HG03095 (cell line): ENCODE results near the gene LASP1NB.

Experiments used
- ATAC-seq: cut with Tn5 transposase; IDR thresholded peaks from one replicate; pipeline ENCODE4 v1.9.1; 2021; ENCODE audit warnings: moderate library complexity; ENCODE audit not compliant: unreplicated experiment

The LASP1NB gene

DNA sequence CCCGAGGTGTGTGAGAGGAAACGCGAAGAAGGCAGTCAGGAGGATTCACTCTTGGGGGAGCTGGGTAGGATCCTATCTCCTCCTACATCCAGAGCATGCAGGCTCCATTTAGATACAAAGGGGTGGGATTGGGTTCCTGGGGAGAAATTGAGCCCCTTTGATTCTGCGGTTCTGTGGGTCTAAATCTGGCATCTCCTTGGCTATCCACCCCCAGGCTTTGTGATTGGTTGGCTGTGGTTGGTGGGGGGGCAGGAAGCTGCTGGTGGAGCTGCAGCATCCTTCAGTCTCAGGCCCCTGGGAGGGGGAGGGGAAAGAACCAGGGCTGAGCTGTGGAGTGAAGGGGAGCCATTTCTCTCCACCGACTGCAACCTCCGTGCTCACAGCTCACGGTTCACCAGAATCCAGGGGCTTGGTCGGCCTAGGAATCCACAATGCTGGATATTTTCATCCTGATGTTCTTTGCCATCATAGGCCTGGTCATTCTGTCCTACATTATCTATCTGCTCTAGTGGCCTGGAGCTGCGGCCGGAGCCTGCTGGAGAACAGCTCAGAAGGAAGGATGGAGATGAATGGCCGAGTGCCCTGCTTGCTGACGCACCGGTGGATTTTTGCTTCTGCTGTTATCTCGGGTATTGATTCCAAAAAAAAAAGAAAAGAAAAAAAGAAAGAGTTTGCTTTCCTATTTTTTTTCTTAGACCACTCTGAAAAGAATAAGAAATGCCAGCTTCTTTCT, at the start of gene LASP1NB:
Gene LASP1NB, plus strand, starts transcription at position 352 of the 733 bp plus-strand sequence.
- ATAC-seq: no peak

DNA sequence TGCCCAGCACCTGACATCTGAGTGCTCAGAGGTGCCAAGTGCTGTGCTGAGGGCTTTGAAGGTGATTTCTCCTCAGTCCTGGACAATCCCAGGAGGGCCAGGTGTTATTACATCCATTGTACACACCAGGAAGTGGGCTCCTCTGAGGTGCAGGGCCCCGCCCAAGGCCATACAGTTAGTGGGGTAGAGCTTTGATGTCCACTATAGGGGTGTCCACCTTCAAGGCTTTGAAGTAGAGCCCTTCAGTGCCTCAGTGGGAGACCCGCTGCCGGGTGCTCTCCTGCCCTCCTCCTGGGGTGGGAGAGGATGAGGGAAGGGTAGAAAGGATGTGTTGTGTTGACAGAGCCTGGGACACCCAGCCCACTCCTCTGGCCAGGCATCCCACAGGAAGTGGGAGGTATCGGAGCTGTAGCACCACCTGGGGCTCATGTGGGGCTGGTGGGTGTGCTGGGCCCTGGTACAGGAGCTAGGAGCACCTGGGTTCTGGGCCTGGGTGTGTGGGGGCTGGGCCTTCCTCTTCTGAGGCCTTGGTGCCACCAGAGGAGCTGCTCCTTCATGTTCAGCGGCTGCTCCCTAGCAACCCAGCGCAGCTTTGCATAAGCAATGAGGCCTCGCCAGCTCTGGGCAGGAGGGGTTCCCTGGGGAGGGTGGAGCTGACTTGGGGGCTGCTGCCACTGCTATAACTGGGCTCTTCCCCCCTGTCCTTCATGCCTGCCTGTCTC, 48.1 kb upstream of the LASP1NB start:
- ATAC-seq: no peak

DNA sequence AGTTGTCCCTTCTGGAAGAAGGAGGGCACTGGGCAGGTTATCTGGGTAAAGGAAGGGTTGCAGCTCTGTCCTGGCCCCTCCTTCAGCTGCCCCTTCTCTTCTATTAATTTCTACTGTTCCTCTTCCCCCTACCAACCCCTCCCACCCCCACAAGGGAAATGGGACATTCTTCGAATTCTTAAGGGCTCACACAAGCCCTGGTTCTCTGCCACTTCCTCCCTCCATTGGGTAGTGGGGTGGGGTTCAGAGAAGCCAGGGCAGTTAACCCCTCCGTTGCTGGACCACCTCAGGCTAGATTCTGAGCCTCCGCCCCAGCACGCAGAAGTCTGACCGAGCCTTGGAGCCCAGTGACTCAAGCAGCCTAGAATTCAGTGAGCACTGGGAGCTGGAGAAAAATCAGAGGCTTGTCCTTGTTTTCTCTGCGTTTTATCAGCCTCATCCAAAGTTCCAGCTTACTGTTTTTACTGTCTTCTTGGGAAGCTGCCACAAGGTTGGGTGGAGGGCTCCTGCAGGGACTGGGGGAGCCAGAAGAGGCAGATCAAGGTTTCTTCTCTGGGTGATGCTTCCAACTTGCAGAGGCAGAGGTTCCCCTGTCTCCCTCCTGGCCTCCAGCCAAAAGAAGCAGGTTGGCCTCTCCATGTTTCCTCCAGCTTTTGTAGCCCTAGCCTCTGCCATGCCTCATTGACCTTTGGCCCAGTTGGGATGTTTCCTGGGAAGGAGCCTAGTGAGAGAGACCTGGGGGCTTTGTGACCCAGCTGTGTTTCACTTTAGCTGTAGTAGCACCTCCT, 45.3 kb upstream of the LASP1NB start:
- no peak for ATAC-seq

DNA sequence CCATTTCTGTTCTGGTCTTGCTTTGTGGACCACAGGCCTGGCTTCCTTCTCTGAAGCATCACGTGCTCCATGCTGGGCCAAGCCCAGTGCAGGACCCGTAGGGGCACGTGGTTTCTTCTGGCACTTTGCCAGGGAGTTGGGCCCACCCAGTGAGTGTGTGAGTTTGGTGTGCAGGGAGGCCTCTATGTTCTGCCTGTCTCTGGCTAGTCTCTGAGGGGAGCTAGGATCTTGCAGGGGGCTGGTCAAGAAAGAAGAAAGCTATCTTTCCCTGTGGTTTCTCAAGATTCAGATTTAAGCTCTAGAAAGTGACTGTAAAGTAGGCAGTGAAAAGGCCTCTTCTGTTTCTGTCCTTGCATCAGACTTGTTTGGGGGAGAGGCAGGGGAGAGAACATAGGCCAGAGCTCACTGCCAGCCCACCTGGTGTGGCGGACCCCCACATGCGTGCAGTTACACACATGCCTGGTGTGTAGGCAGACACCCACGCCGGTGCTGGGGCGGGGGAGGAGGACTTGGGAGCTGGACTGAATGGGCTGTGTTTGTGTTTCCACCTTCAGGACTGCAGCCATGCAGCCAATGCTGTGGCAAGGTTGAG, 43.7 kb upstream of the LASP1NB start:
- no peak for ATAC-seq

DNA sequence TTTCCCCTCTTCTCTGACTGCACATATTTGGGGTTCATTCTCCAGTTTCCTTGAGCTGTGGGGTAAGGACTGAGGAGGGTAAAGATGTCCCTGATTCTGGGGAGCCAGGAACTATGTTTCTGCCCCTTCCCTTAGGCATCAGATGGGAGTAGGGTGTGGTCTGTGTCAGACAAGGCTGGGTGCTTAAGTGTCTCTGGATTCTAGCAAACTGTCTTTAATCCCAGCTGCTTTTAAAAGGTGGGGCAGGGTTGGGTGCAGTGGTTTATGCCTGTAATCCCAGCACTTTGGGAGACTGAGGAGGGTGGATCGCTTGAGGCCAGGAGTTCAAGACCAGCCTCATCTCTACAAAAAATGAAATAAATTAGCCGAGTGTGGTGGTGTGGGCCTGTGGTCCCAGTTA, 42.5 kb upstream of the LASP1NB start:
- ATAC-seq: no peak

DNA sequence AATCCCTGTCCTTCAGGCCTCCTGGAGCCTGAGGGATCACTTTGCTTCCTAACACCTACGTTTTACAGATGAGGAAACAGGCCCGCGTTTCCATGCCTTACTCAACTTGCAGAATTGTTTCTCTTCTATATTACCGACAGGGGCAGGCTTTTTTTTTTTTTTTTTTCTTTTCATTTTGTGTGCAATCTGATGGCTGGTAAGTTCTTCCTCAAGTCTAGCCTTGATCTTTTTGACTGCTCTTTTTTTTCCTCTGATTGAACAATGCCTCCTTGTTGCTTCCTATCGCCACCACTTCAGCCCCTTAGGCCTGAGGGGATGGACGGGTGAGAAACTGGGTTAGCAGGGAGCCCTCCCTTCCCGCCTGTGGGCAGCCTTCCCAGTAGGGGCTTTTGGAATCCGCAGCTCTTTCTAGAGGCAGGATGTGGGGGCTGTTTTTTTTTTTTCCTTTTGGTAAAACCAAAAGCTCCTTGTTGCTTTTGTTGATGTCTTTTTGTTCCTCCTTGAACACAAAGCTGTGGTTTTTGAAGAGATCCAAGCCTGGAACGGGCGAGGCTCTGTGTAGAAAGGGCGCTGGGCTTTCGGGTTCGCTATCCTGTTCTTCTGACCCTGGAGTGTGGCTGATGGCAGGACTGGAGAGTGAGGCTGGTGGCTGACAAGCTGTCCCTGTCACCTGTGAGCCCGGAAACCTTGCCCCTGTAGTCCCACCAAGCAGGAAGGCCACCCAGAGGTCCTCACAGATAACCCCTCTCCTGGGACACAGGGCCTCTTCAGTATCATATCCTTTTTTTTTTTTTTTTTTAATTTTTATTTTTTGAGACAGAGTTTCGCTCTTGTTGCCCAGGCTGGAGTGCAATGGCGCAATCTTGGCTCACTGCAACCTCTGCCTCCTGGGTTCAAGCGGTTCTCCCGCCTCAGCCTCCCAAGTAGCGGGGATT, 41.6 kb upstream of the LASP1NB start:
- ATAC-seq: no peak

DNA sequence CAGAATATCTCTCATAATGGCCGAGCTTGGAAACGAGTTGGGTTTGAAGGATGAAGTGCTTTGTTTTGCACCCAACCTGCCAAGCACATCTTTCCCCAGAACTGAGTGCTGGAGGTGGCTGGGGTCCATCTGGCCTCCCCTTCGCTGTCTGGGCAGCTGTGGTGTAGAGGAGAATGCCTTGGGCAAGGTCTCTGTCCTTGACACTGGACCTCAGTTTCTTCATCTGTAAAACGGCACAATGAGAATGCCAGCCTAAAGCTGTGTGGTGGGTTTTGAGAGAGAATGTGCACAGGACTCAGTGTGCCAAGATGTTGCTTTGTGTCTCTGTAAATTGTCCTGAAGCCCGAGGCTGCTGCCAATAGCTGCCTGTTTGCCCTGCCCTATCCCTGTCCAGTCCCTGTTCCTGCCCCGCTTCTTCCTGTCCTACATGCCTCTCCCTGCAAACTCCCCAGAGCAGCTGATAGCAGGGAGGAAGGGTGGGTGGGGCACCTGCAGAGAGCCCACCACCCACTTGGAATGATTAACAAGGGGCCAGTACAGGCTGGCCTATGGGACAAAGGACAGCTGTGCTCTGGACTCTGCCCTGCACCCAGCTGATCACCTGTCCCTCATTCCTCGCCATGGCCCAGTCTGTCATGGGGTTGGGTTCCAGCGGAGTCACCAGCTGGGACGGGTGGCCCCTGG, 40.2 kb upstream of the LASP1NB start:
- no peak for ATAC-seq

DNA sequence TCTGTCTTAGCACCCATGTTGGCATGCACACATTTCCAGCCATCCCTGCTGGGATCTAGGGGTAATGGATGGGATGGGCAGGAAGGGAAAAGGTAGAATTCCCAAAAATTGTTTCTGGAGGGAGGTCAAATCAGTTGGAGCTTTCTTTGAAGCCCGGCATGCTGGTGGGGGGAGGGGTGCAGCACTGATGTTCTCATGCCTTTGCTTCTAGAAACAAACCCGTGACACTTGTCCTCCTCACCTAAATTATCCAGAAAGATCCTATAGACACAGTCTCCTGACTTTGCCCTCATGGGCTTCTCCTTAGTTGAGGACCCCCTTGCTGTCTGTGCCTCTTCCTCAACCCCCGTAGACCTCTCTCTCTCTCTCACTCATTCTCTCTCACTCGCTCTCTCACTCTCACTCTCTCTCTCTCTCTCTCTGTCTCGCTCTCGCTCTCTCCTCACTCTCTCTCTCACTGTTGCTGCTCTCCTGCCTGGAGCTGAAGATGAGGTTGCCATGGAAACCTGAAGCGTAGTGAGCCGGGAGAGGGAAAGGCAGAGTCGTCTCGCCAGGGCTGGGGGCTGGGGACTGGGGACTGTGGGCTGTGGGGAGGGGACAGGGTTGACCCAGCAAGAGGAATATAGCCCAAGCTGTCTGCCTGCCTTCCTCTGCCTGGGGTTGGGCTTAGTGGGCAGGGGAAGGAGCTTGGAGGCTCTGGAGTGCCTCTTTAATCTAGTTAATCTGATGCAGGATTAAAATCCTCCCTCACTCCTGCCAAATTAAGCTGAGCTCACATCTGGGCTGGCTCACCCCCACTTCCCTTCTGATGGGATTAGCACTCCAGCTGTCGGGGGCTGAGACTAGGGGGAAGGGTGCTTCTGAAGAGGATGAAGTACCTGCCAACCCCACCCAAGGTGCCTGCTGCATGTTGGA, 39.4 kb upstream of the LASP1NB start:
- ATAC-seq: no peak

DNA sequence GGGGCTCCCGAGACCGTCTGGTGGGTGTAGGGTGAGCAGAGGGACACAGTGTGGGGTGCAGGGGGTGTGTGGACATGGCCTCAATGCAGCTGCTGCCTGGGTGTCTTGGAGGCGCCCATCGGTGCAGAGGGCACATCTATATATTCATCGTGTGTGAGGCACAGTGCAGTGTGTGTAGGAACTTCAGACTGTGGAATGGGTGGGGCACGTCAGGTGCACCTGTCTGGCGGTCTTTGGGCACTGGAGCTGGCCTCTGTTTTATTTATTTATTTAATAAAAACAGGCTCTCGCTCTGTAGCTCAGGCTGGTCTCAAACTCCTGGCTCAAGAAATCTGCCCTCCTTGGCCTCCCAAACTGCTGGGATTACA, 38.8 kb upstream of the LASP1NB start:
- no peak for ATAC-seq

DNA sequence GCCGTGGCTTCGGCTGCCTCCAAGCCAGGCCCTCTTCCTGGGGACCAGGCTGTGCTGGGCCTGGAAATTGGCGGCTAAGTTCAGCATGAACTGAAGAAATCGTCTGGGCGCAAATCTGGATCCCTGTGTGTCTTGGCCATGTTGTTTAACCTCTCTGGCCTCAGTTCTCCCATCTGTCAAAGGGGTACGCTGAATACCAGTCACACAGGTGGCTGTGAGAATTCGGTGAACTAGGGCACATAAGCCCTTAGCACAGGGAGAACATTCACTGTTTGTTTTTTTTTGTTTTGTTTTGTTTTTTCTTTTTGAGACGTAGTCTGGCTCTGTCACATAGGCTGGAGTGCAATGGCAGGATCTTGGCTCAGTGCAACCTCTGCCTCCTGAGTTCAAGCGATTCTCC, 36.6 kb upstream of the LASP1NB start:
- ATAC-seq: no peak

DNA sequence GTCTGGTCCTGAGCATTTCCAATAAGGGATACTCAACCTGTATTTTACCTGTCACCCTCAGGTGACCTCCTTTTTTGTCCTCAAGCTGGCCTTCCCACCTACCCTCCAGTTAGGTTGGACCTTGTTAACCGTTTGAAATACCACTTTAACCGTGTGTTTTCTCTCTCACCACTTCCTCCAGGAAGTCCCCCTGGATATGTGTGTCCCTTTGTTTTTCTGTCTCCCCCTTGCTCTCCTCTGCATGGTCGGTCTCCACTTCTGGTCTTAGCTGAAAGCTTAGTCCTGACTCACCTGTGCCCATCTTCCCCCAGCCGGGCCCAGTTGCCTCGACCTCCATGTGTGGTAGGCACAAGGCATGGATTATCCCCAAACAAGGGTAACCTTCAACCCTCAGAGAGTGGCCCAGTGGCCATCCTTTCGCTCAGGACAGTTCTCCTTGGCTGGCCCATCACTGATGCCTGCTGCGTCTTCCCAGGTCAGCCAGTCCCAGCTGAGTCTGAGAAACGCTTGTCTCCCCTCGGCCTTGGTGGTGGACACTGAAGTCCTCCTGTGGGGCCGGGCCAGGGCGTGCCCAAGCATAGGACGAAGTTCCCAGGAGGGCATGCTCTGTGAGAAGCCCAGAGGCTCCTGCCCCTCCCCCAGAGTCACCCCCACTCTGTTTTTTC, 35.5 kb upstream of the LASP1NB start:
- ATAC-seq: no peak

DNA sequence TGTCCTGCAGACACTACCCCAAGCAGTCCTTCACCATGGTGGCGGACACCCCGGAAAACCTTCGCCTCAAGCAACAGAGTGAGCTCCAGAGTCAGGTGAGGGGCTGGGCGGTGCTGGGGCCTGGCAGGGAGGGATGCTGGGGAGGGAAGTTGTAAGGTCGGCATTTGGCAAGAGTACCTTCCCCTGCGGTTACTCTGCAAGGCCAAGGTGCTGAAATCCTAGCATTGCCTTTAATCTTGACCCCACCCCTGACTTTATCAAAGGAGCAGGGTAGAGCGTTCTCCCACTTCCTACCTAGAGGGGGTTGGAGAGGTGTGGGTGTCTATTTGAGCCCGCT, 35.0 kb upstream of the LASP1NB start:
- ATAC-seq: no peak

DNA sequence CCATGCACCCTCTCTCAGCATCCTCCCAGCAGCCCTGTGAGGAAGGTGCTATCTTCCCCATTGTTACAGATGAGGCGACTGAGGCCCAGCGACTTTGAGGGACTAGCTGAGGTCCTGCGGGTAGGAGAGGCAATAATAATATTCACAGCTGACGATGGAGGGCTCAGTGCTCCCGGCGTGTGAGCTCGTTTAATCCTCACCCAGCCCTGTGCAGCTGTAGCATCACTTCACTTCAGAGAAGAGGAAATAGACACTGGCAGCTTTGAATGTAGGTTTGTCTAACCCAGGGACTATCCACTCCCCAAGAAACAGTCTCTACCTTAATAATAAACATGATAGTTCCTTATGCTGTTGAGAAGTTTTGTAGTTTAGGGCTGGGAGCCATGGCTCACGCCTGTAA, 34.0 kb upstream of the LASP1NB start:
- ATAC-seq: no peak

DNA sequence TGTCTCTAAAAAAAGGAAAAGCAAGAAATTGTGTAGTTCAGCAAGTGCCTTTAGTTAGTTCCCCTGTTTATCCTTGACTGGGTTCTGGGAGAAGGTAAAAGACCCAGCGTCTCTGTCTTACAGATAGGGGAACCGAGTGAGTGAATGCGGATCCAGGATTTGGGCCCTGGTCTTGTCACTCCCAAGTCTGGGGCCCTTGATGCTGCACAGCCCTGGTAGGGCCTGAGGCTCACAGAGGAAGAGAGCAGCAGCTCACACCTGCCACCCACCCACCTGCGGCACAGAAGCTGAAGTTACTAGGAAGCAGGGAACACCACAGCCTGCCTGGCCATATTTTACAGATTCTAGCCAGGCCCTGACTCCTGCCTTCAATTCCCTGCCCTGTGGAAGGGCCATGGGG, 33.3 kb upstream of the LASP1NB start:
- no peak for ATAC-seq

DNA sequence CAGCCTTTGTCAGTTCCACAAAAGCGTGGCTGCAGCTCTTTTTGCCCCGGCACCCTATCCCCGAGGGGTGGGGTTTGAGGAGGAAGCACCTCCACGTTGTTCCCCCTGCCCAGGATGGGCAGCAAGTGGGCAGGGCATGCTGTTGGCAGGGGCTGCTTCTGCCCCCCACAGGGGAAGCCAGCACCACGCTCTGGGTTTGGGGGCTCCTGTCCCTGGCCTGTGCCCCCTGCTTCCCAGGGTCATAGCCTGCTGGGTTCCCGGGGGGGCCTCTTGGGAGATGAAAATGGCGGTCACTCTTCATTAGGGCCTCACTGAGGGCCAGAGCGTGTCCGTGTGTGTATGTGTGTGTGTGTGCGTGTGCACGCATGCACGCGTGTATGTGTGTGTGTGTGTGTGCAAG, 32.8 kb upstream of the LASP1NB start:
- ATAC-seq: no peak

DNA sequence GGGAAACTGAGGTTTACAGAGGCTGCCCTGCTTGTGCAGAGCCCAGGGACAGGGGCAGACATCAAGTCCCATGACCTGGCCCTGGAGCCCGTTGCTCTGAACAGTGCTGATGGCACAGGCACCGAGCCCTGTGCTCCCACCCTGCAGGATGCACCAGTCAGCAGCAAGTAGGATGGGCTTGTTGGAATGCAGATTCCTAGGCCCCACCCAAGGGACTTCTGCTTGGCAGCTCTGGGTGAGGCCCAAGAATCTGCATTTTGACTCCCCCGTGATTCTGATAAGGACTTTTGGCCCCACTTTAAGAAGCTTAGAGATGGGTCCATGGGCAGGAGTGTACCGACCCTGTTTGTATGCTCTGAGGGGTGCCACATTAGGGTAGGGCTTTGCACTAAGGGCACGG, 32.3 kb upstream of the LASP1NB start:
- ATAC-seq: no peak

DNA sequence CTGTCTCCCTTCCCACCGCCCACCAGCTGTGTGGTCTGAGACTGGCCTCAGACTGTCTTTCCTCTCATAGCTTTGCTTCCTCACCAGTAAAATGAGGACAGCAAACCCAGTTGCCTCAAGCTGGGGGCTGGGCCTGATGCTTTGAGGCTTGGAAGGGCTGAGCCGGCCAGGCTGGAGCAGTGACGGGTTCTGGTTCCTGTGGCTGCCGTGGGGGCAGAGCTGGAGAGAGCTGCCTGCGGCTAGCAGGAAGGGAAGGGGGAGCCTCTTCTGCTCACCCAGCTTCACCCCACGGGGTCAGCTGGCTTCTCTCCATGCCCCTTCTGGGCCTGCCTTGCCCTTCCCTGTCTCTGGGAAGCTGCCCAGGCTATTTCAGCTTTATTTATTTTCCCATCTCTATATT, 31.8 kb upstream of the LASP1NB start:
- ATAC-seq: no peak

DNA sequence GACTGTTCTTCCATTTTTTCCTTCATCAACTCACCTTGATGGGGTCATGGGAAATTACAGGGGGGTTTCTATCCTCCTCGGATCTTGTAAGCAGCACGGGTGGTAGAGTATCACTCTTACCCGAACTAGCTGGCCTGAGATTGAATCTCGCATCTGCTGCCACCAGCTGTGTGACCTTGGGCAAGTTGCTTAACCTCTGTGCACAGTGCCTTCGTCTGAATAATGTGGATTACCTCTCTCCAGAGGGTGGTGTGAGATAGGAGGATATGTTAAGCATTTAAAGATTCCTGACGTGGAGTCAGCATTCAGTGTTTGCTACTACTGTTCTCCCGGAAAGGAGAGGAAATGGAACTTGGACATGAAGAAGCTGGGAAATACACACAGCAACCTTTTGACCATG, 31.1 kb upstream of the LASP1NB start:
- no peak for ATAC-seq
